Heart left ventricle (tissue), 16 donors: Measurements from ENCODE around the gene ERRFI1. TPM values are rescaled to one million over a fixed set of nuclear protein-coding genes. Genes with fewer than 3 reads are reported as not detected.

Experiments used
- ATAC-seq, 4 donors: fragments of 200-7000 bp; cut with Tn5 transposase; one replicate each; pipeline ENCODE4 v1.9.1; 2020 to 2022; ENCODE audit warnings: moderate library complexity in 4 of 4, mild to moderate bottlenecking in 3 of 4, moderate number of reproducible peaks in 1 of 4
- DNase-seq, 5 donors: peaks; one replicate each; pipeline ENCODE4 v3.0.0-alpha.2; 2020
- H3K27ac ChIP-seq, 12 donors: fragments of 200-600 bp; sonication (generic) in 4 of 12; one replicate each; pipeline versions ENCODE4 v1.5.0 to v1.8.0; 2016 to 2022; ENCODE audit warnings: mild to moderate bottlenecking in 2 of 12
- H3K27me3 ChIP-seq, 9 donors: fragments of 200-600 bp; sonication (generic) in 2 of 9; one replicate each; pipeline versions ENCODE4 v1.5.1 to v1.8.0; 2016 to 2022; ENCODE audit warnings: mild to moderate bottlenecking in 3 of 9
- H3K36me3 ChIP-seq, 9 donors: fragments of 200-600 bp; sonication (generic) in 2 of 9; one replicate each; pipeline versions ENCODE4 v1.5.0 to v1.8.0; 2018 to 2022; ENCODE audit warnings: mild to moderate bottlenecking in 2 of 9
- H3K4me1 ChIP-seq, 12 donors: fragments of 200-600 bp; sonication (generic) in 4 of 12; one replicate each; pipeline versions ENCODE4 v1.5.0 to v1.8.0; 2016 to 2022; ENCODE audit warnings: mild to moderate bottlenecking in 3 of 12
- H3K4me3 ChIP-seq, 12 donors: fragments of 200-600 bp; sonication (generic) in 4 of 12; one replicate each; pipeline versions ENCODE4 v1.5.0 to v1.8.0; 2017 to 2022; ENCODE audit warnings: mild to moderate bottlenecking in 9 of 12, moderate library complexity in 4 of 12
- H3K9me3 ChIP-seq, 12 donors: fragments of 200-600 bp; sonication (generic) in 4 of 12; one replicate each; pipeline versions ENCODE4 v1.5.0 to v1.8.0; 2016 to 2022; ENCODE audit warnings: mild to moderate bottlenecking in 1 of 12
- CTCF ChIP-seq, 12 donors: fragments of 200-600 bp; sonication (generic) in 4 of 12; IDR thresholded peaks; one replicate each; pipeline versions ENCODE4 v1.5.0 to v1.8.0; 2018 to 2022; ENCODE audit warnings: antibody characterized with exemption in 12 of 12, mild to moderate bottlenecking in 5 of 12
- POLR2A ChIP-seq, 2 donors: fragments of 450-650 bp; IDR thresholded peaks; one replicate each; pipeline ENCODE4 v1.6.1; 2017; ENCODE audit warnings: antibody characterized with exemption in 2 of 2, mild to moderate bottlenecking in 2 of 2, moderate library complexity in 2 of 2
- WGBS, 4 donors: extraction: QIAGEN DNeasy Blood & Tissue Kit in 2 of 4; methylation state at CpG; one replicate each; pipeline versions ENCODE4 v1.1.5 to v1.1.7; 2013 to 2018; 5-methylcytosine and 5-hydroxymethylcytosine counted together
- intact Hi-C, 10 donors: fragments of 100-400 bp; cut with DNase I; formaldehyde crosslinking; loops; one replicate each; pipeline versions ENCODE4 v1.11.1 to v1.14.2; 2022
- polyA plus RNA-seq, 2 donors: library from polyadenylated mRNA; stranded (reverse); fragments of 200-250 nt; gene quantifications; one replicate each; pipeline ENCODE4 v1.2.3, GENCODE V29; 2013
- total RNA-seq, 9 donors: library from RNA; depleted of rRNA in 2 of 9; stranded (reverse); fragments of >200 nt in 2 of 9; fragmentation: NEBNext Ultra II Directional in 3 of 9; extraction: Animal tissue kit (Norgen Biotek cat#: 25700) in 3 of 9; gene quantifications; one replicate each; pipeline versions ENCODE4 v1.1.0 to v1.2.4, GENCODE V29; 2016 to 2023
- donor health status: ischemic (EF 13 %, LVEDD 7.1; RV severe dilation, severe dysfunction).
- donor health status: healthy with polysubstance abuse.
- donor health status: DM: no; HTN: yes; CAD: no.
- donor health status: DM: no; HTN: no; CAD: no.
- donor health status: ischemic (EF 25% LVEDD 6.9; RV normal size, moderate dysfunction).
- donor health status: ischemic (EF 25% LVEDD 5.7; RV mildly dilated, moderate dysfunction).
- donor health status: healthy.
- donor health status: DM: yes; HTN: yes; CAD: no.
- donor health status: ischemic (EF 35%, LVEDD 5.7; RV mildly dilated, moderate dysfunction).
- donor health status: nonischemic (EF 11% LVEDD 7.7; RV severe dilation, severe dysfunction).
- donor health status: DM: yes; HTN: yes; CAD: no.
- donor health status: PGD.
- donor health status: ischemic (EF 29% LVEDD 5.4; RV normal size, mild dysfunction).
- donor health status: nonischemic (EF 23%, LVEDD 6.1; RV moderate dilation, normal function).

ERRFI1 gene
- total and polyA plus RNA-seq, 11 donors: 3.8 to 26.0 (median 12.0) TPM

GRCh38 chr1:8014381-8014988 lies 11.6 kb downstream of the ERRFI1 start:
- Histone ChIP-seq H3K36me3 (peaks cover 0 to 43% (median 29%) of the 10 kb centered on the region in 9 donors), H3K4me3 (no peak overlapping the region), H3K27ac (peak overlapping the region in 5 of 12 donors; percentile 10 to 70 (median 24)), H3K27me3 (no peaks in the 10 kb centered on the region), H3K9me3 (no peaks in the 10 kb centered on the region), H3K4me1 (peaks cover 0 to 42% (median 31%) of the 10 kb centered on the region in 12 donors)
- TF ChIP-seq CTCF (IDR thresholded peaks at IDR 0.05) (no peak), POLR2A (IDR thresholded peaks at IDR 0.05) (no peak)
- DNase-seq: no peak
- no peak for ATAC-seq
- 78 to 90% (median 87%) methylated on average over 10 of the region's 10 CpGs for WGBS, 4 donors
- intact Hi-C loops: loop anchor here in 3 of 10 donors (10.0 kb wide), 1 partner anchor 330 kb away; no protein-coding TSS in a partner anchor

- no peaks in the 10 kb centered on the region for H3K27me3 ChIP-seq
- WGBS, 4 donors: 64 to 79% (median 71%) methylated on average over 5 to 6 of the region's 6 CpGs
- DNase-seq (no peak), ATAC-seq (no peak)
- no peak overlapping the region for H3K4me3 ChIP-seq
- intact Hi-C loops: loop anchor here in 3 of 10 donors (10.0 kb wide), 1 partner anchor 331 kb away; no protein-coding TSS in a partner anchor
- TF ChIP-seq CTCF (IDR thresholded peaks at IDR 0.05): no peak
- no peak for TF ChIP-seq POLR2A (IDR thresholded peaks at IDR 0.05)
- H3K4me1 ChIP-seq: peaks cover 0 to 42% (median 29%) of the 10 kb centered on the region in 12 donors
- H3K27ac ChIP-seq: peak overlapping the region in 1 of 12 donors; percentile 70
- H3K36me3 ChIP-seq: peaks cover 0 to 45% (median 29%) of the 10 kb centered on the region in 9 donors
- H3K9me3 ChIP-seq: no peaks in the 10 kb centered on the region
These were observed 12.3 kb downstream of the ERRFI1 start for GRCh38 chr1:8013800-8014199.

DNA sequence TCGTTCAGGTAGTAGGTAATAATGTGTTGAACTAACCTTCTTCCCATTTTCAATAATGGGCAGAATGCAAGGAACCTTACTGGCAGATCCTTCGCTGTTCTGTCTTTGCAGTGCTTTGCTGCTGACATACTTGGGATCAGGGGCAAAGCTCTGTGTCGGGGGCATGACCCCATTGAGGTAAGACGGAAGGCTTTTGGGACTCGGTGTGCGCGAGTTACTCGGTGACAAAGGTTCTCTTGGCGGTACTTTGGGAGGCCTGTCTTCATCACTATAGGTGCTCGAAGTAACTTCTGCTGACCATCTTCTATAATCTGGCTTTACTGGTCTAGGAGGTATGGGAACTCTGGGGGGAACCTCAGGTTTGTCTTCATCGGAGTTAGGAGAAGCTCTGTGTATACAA lies 12.7 kb downstream of the ERRFI1 start:
- Histone ChIP-seq H3K27me3 (no peaks in the 10 kb centered on the region), H3K4me3 (no peak overlapping the region), H3K36me3 (peaks cover 0 to 45% (median 29%) of the 10 kb centered on the region in 9 donors), H3K9me3 (no peaks in the 10 kb centered on the region), H3K27ac (peak overlapping the region in 1 of 12 donors; percentile 70), H3K4me1 (peaks cover 0 to 40% (median 27%) of the 10 kb centered on the region in 12 donors)
- TF ChIP-seq CTCF (IDR thresholded peaks at IDR 0.05) (no peak), POLR2A (IDR thresholded peaks at IDR 0.05) (no peak)
- intact Hi-C loops: loop anchor here in 3 of 10 donors (10.0 kb wide), 1 partner anchor 331 kb away; no protein-coding TSS in a partner anchor
- ATAC-seq (no peak), DNase-seq (no peak)
- WGBS, 4 donors: 91 to 98% (median 94%) methylated on average over 11 of the region's 11 CpGs

DNA sequence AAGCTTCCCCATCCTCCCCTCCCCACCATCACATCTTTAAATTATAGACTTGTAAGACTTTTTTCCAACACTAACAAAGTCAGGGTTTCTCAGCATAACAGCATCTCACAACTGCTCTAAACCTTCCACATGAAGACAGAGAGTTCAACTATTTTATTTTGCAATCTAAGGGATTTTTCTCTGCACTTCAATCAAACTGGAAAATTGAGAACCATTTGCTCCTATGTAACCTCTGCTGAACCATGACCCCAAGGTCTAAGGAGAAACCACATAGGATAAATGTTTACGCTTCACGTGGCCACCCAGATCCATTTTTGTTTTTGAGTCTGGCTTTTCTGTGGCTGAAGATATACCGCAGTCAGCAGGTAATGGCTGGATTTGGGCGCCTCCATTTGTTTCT lies 13.2 kb downstream of the ERRFI1 start:
- H3K27me3 ChIP-seq: no peaks in the 10 kb centered on the region

More for the DNA sequence above, 13.2 kb downstream of the ERRFI1 start:
- H3K27ac ChIP-seq: no peak overlapping the region
- H3K4me3 ChIP-seq: no peak overlapping the region
- no peaks in the 10 kb centered on the region for H3K9me3 ChIP-seq
- intact Hi-C loops: loop anchor here in 3 of 10 donors (10.0 kb wide), 1 partner anchor 332 kb away; no protein-coding TSS in a partner anchor
- TF ChIP-seq POLR2A (IDR thresholded peaks at IDR 0.05) (no peak), CTCF (IDR thresholded peaks at IDR 0.05) (no peak)
- DNase-seq (no peak), ATAC-seq (no peak)
- 95 to 99% (median 96%) methylated on average over 4 of the region's 4 CpGs for WGBS, 4 donors
- H3K36me3 ChIP-seq: peaks cover 0 to 45% (median 29%) of the 10 kb centered on the region in 9 donors
- peaks cover 0 to 36% (median 25%) of the 10 kb centered on the region in 12 donors for H3K4me1 ChIP-seq
